GM06990 (cell line): ENCODE data around the gene SLC16A12.

ENCODE experiments used
- DNase-seq: peaks from one replicate; pipeline ENCODE4 v3.0.0-alpha.2; 2011; ENCODE audit not compliant: insufficient read length; ENCODE audit errors: extremely low read depth
- H3K27me3 ChIP-seq: replicated peaks from 2 replicates; pipeline ENCODE4 v1.6.0; 2011; ENCODE audit warnings: low read length; ENCODE audit not compliant: control insufficient read depth, insufficient read depth
- H3K36me3 ChIP-seq: 2 replicates; pipeline ENCODE4 v1.5.1; 2011; ENCODE audit warnings: low read length; ENCODE audit not compliant: control insufficient read depth, insufficient read depth
- H3K4me3 ChIP-seq: replicated peaks from 2 replicates; pipeline ENCODE4 v1.5.1; 2011; ENCODE audit warnings: low read depth, mild to moderate bottlenecking, control low read depth, low read length
- CTCF ChIP-seq: IDR thresholded peaks from 2 replicates; pipeline ENCODE4 v1.5.1; 2011; ENCODE audit warnings: low read length, control low read depth, mild to moderate bottlenecking, inconsistent platforms; ENCODE audit not compliant: insufficient read depth, poor library complexity, severe bottlenecking

Gene SLC16A12

GRCh38 chr10:89384474-89385340, 150.7 kb downstream of the SLC16A12 start:
- no peak overlapping the region for H3K4me3 ChIP-seq
- no peaks in the 10 kb centered on the region for H3K27me3 ChIP-seq
- TF ChIP-seq CTCF: no peak
- H3K36me3 ChIP-seq: no peaks in the 10 kb centered on the region
- no peak for DNase-seq

- no peak for DNase-seq
- no peaks in the 10 kb centered on the region for H3K27me3 ChIP-seq
Measured at GRCh38 chr10:89382757-89383156, 152.6 kb downstream of the SLC16A12 start.

More at GRCh38 chr10:89382757-89383156, 152.6 kb downstream of the SLC16A12 start:
- Histone ChIP-seq H3K4me3 (no peak overlapping the region), H3K36me3 (no peaks in the 10 kb centered on the region)
- no peak for TF ChIP-seq CTCF
